MG63 (cell line): ENCODE measurements around the gene NALCN. TPM values are rescaled to one million over a fixed set of nuclear protein-coding genes. Genes with fewer than 3 reads are reported as not detected.
A peak's percentile ranks its signal among the peaks of the same experiment; 100 is the strongest.

Experiments used
- DNase-seq: peaks from one replicate; pipeline ENCODE4 v3.0.0-alpha.2; 2020
- H3K27me3 ChIP-seq: fragments of 250-450 bp; sonication (Bioruptor Pico); 2 replicates; pipeline ENCODE4 v1.5.1; 2020; ENCODE audit warnings: mild to moderate bottlenecking, moderate library complexity
- H3K36me3 ChIP-seq: fragments of 250-450 bp; sonication (Bioruptor Pico); 2 replicates; pipeline ENCODE4 v1.5.1; 2020; ENCODE audit warnings: mild to moderate bottlenecking, moderate library complexity
- H3K4me3 ChIP-seq: fragments of 250-450 bp; sonication (Bioruptor Pico); 2 replicates; pipeline ENCODE4 v1.5.1; 2020; ENCODE audit warnings: mild to moderate bottlenecking, moderate library complexity
- H3K9me3 ChIP-seq: fragments of 250-450 bp; sonication (Bioruptor Pico); 2 replicates; pipeline ENCODE4 v1.5.1; 2020; ENCODE audit warnings: mild to moderate bottlenecking, moderate library complexity
- total RNA-seq: library from RNA; depleted of rRNA; stranded (reverse); fragments of >200 nt; shearing (Covaris generic); gene quantifications from 2 replicates; pipeline ENCODE4 v1.2.3, GENCODE V29; 2014; ENCODE audit warnings: low replicate concordance

The NALCN gene
- total RNA-seq, 1 experiment from 2014 or later: 0.49 TPM

- Histone ChIP-seq H3K4me3 (no peak overlapping the region), H3K9me3 (no peaks in the 10 kb centered on the region), H3K27me3 (no peaks in the 10 kb centered on the region), H3K36me3 (no peaks in the 10 kb centered on the region)
- DNase-seq: no peak
Measured at GRCh38 chr13:101384929-101385328, 31.4 kb downstream of the NALCN start.

GRCh38 chr13:101383595-101383994 lies 32.7 kb downstream of the NALCN start:
- Histone ChIP-seq H3K4me3 (no peak overlapping the region), H3K36me3 (no peaks in the 10 kb centered on the region), H3K9me3 (no peaks in the 10 kb centered on the region), H3K27me3 (no peaks in the 10 kb centered on the region)
- DNase-seq: no peak

DNA sequence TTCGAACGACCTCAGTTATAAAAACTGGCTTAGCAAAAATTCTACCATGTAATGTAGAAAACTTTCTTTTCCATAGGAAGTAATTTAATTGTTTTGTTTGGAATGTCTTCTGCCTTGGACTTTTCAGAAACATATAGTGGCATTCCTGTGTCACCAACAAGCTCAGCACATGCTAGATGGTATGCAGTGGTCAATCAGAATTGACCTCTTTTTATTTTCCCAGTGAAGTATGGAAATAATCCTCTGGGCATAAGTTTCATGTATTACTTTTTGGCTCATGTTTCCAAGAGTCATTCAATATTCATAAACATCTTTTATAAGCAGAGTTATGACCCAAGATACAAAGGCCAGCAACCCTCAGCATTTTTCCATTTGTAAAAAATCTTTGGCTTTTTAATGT lies 33.6 kb downstream of the NALCN start:
- Histone ChIP-seq H3K36me3 (no peaks in the 10 kb centered on the region), H3K27me3 (no peaks in the 10 kb centered on the region), H3K9me3 (no peaks in the 10 kb centered on the region), H3K4me3 (no peak overlapping the region)
- no peak for DNase-seq

GRCh38 chr13:101382086-101382485 lies 34.2 kb downstream of the NALCN start:
- no peaks in the 10 kb centered on the region for H3K27me3 ChIP-seq
- no peaks in the 10 kb centered on the region for H3K36me3 ChIP-seq
- DNase-seq: peak; percentile 28
- H3K4me3 ChIP-seq: no peak overlapping the region
- H3K9me3 ChIP-seq: no peaks in the 10 kb centered on the region

GRCh38 chr13:101360525-101360924 lies 55.8 kb downstream of the NALCN start:
- Histone ChIP-seq H3K27me3 (no peaks in the 10 kb centered on the region), H3K36me3 (no peaks in the 10 kb centered on the region), H3K4me3 (no peak overlapping the region), H3K9me3 (peaks cover 3% of the 10 kb centered on the region)
- DNase-seq: no peak

DNA sequence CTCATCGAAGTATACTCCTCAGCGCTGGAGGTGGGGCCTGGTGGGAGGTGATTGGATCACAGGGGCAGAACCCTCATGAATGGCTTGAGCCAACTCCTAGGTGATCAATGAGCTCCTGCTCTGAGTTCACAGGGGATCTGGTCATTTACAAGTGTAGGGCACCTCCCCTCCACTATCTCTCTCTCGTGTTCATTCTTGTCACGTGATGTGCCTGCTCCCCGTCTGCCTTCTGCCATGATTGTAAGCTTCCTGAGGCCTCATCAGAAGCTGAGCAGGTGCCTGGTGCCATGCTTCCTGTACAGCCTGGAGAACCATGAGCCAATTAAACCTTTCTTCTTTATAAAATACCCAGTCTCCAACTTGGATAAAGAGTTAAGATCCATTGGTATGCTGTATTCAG lies 61.4 kb downstream of the NALCN start:
- no peaks in the 10 kb centered on the region for H3K27me3 ChIP-seq
- H3K4me3 ChIP-seq: no peak overlapping the region
- DNase-seq: no peak
- no peaks in the 10 kb centered on the region for H3K36me3 ChIP-seq
- H3K9me3 ChIP-seq: peaks cover 3% of the 10 kb centered on the region

- DNase-seq: no peak
Measured at GRCh38 chr13:101346942-101347728, 69.2 kb downstream of the NALCN start.

GRCh38 chr13:101346161-101346560 lies 70.1 kb downstream of the NALCN start:
- DNase-seq: no peak
- peaks cover 9% of the 10 kb centered on the region for H3K9me3 ChIP-seq
- H3K36me3 ChIP-seq: no peaks in the 10 kb centered on the region
- no peak overlapping the region for H3K4me3 ChIP-seq
- no peaks in the 10 kb centered on the region for H3K27me3 ChIP-seq

More at GRCh38 chr13:101346942-101347728, 69.2 kb downstream of the NALCN start:
- Histone ChIP-seq H3K36me3 (no peaks in the 10 kb centered on the region), H3K27me3 (no peaks in the 10 kb centered on the region), H3K9me3 (peaks cover 5% of the 10 kb centered on the region; the same call in 1 of the 2 replicates), H3K4me3 (no peak overlapping the region)

DNA sequence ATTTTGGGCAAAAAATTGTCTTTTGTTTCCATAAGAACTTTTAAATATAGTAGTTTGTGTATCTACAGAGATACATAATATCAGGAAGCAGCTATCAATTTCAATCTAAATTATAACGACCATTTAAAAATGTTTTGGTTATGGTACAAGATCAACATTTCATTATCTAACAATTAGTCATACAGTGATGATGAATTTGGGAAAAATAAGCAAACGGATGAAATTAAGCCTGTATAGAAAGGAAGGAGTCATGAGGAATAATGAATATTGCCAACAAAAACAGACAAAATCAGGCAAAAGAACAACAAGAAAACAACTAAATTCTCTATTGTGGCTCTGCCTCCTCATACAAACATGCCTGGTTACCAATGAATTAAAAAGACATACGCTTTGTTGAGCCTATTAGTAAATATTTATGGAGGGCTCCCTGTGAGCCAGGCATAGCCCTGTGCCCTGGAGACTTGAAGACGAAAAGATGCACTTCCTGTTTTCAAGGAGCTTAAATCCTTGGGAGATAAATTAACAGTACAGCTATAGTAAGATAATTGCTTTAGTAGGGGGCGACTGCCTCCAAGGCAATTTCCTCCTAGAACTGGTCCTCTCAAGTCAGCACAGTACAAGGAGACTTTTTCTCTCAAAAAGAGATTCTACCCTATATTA lies 73.0 kb downstream of the NALCN start:
- no peaks in the 10 kb centered on the region for H3K36me3 ChIP-seq
- H3K27me3 ChIP-seq: no peaks in the 10 kb centered on the region
- peak; percentile 4 for DNase-seq
- peaks cover 9% of the 10 kb centered on the region for H3K9me3 ChIP-seq
- H3K4me3 ChIP-seq: no peak overlapping the region

DNA sequence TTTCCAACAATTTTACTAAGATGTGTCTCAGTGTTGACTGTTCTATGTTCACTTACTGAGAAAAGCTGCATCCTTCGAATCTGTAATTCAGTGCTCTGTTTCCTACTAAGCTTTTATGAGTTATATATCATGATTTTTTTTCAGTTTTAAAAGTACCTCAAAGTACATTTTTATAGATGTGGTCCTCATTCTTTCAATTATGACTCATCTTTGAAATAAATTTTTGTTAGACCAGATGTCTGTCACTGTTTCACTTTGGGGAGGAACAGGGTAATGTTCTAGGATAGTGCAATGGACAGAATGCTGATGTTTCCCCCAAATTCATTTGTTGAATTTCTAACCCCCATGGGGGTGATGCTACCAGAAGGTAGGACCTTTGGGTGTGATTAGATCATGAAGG lies 74.8 kb downstream of the NALCN start:
- no peaks in the 10 kb centered on the region for H3K27me3 ChIP-seq
- H3K36me3 ChIP-seq: no peaks in the 10 kb centered on the region
- H3K4me3 ChIP-seq: no peak overlapping the region
- peaks cover 9% of the 10 kb centered on the region for H3K9me3 ChIP-seq
- no peak for DNase-seq

GRCh38 chr13:101339202-101339601 lies 77.1 kb downstream of the NALCN start:
- Histone ChIP-seq H3K4me3 (no peak overlapping the region), H3K9me3 (peaks cover 9% of the 10 kb centered on the region)
- no peak for DNase-seq

DNA sequence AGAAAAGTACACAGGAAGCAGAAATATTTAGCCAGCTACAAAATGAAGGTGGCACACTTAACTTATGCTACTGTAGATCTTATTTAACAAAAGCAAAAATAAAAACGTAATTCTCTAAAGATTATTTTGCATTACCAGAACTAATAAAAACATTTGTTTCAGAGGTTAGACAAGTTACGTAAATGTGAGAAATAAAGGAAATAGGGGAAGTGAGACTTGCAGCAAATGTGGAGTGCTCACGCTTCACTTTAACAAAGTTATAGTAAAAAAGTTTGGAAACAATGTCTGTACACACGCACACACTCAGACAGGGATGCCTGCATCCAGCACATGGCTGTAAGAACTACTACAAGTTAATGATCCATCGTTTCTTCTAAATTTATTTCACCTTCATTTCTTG lies 83.7 kb downstream of the NALCN start:
- no peak for DNase-seq
- H3K36me3 ChIP-seq: no peaks in the 10 kb centered on the region

More at GRCh38 chr13:101339202-101339601, 77.1 kb downstream of the NALCN start:
- Histone ChIP-seq H3K27me3 (no peaks in the 10 kb centered on the region), H3K36me3 (no peaks in the 10 kb centered on the region)

DNA sequence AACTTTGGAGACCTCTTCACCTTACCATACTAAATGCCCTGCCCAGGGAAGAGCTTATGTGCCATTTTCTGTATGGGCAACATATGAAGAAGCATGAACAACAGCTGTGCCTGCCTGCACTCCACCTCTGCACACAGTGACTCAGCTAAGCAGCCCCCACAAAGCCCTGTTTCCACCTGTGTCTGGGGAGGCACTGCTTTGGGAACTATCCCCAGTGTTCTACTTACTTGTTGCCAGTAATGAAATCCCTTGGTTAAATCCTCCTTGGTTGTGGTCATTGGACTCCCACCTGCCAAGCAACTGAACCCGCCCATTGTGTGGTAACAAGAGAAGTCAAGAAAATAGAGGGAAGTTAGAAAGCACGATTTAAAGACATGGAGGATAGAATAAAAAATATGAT lies 84.6 kb downstream of the NALCN start:
- no peaks in the 10 kb centered on the region for H3K27me3 ChIP-seq
- DNase-seq: no peak
- no peak overlapping the region for H3K4me3 ChIP-seq
- H3K9me3 ChIP-seq: no peaks in the 10 kb centered on the region
- no peaks in the 10 kb centered on the region for H3K36me3 ChIP-seq

More for the DNA sequence above, 83.7 kb downstream of the NALCN start:
- Histone ChIP-seq H3K27me3 (no peaks in the 10 kb centered on the region), H3K9me3 (no peaks in the 10 kb centered on the region), H3K4me3 (no peak overlapping the region)

DNA sequence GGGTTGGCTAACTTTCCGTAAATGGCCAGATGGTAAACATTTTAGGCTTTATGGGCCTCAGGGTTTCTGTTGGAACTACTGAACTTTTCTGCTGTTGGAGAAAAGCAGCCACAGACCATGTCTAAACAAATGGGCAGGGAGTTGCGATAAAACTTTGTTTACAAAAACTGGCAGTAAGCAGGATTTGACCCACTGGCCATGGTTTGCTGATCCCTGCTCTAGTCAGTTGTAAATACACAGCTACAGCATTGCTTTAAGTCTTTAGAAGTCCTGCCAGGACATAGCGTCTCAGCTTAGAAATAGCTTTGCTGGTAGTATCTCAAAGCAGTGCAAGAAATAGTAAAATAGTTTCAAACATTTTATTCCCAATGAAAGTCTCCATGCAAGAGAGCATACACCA lies 88.4 kb downstream of the NALCN start:
- Histone ChIP-seq H3K27me3 (no peaks in the 10 kb centered on the region), H3K9me3 (no peaks in the 10 kb centered on the region), H3K36me3 (no peaks in the 10 kb centered on the region), H3K4me3 (no peak overlapping the region)
- DNase-seq: no peak

- no peaks in the 10 kb centered on the region for H3K36me3 ChIP-seq
- H3K4me3 ChIP-seq: no peak overlapping the region
- no peak for DNase-seq
- no peaks in the 10 kb centered on the region for H3K27me3 ChIP-seq
- H3K9me3 ChIP-seq: no peaks in the 10 kb centered on the region
Measured at GRCh38 chr13:101326710-101327109, 89.6 kb downstream of the NALCN start.

DNA sequence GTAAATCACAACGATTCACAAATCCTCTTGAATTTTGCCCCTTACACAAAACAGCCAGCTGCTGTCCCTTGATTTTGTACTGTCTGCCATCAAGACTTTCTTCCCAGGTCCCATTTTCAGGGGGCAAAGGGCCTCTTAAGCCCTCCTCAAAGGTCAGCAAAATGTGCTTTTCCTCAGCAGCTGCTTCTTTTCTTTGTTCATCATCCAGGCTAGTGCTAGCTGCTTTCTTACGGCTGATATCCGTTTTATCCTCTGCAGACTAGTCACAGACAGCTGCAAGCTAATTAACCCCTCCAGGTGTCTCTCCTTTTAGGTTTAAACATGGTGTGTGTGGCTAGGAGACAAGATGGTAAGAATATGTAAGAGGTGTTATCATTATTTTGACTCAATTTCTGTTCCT lies 90.9 kb downstream of the NALCN start:
- no peaks in the 10 kb centered on the region for H3K27me3 ChIP-seq
- H3K36me3 ChIP-seq: no peaks in the 10 kb centered on the region
- no peak overlapping the region for H3K4me3 ChIP-seq
- no peaks in the 10 kb centered on the region for H3K9me3 ChIP-seq
- DNase-seq: no peak

DNA sequence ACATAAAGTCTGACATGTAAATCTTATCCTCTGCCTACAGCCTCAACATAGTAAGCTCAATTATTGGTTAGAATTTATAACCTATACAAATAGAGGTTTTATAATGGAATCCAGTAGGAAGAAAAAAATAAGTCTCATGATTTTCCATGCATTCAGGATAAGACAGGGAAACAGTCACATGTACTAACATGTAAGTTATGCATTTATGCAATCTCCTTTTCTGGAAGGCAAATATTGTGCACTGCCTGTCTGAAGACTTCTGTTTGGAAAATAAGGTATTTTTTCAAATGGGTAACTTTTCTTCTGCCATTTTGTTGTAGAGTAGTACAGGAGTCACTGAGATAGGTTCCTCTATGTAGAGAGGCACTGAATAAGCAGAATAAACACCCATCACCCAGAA lies 92.7 kb downstream of the NALCN start:
- Histone ChIP-seq H3K4me3 (no peak overlapping the region), H3K9me3 (no peaks in the 10 kb centered on the region), H3K36me3 (no peaks in the 10 kb centered on the region), H3K27me3 (no peaks in the 10 kb centered on the region)
- no peak for DNase-seq

DNA sequence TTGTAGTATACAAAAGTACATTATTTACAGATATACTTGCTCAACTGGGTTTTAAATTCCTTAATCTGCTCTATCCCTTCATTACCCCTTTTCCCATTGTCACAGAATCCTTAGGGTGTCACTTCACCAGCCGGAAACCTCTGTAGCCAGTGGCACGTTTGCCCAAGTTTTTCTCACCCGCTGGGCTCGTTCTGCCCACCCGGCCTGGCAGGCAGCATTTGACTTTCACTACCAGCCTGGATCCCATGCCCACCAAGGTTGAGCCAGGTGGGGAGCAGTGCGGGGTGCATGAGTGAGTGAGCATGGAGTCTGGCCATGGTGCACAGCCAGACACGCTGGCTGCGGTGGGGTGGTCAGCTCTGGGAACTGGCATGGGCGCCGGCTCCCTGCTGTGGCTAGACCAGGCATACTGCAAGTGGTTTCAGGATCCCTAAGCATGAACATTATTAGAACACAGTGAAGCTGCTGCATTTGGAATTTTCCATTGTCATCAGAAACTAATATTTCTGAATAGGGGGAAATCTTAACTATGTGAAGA lies 98.3 kb downstream of the NALCN start:
- Histone ChIP-seq H3K27me3 (no peaks in the 10 kb centered on the region), H3K4me3 (no peak overlapping the region), H3K9me3 (no peaks in the 10 kb centered on the region), H3K36me3 (no peaks in the 10 kb centered on the region)
- no peak for DNase-seq
